OCI-LY1 (cell line): ENCODE measurements around the gene PAX5.

ENCODE experiments used
- H2AFZ ChIP-seq: fragments of 200-600 bp; sonication (generic), shearing (Covaris generic); 2 replicates; pipeline ENCODE4 v1.6.0; 2014; ENCODE audit warnings: antibody characterized with exemption, mild to moderate bottlenecking, low read length
- H3F3A ChIP-seq: fragments of 200-600 bp; sonication (generic), shearing (Covaris generic); 2 replicates; pipeline ENCODE4 v1.6.0; 2014; ENCODE audit warnings: mild to moderate bottlenecking, antibody characterized with exemption, low read length, moderate library complexity; ENCODE audit not compliant: insufficient read depth
- H3K27ac ChIP-seq: fragments of 200-600 bp; sonication (generic); 2 replicates; pipeline ENCODE4 v1.5.1; 2014; ENCODE audit warnings: low read length, mixed run types, mild to moderate bottlenecking, low read depth; ENCODE audit not compliant: poor library complexity, severe bottlenecking
- H3K27me3 ChIP-seq: fragments of 200-600 bp; sonication (generic); 2 replicates; pipeline ENCODE4 v1.6.0; 2014; ENCODE audit warnings: antibody characterized with exemption, mild to moderate bottlenecking, low read length, moderate library complexity; ENCODE audit not compliant: insufficient read depth
- H3K36me3 ChIP-seq: fragments of 200-600 bp; sonication (generic); 2 replicates; pipeline ENCODE4 v1.6.1; 2014; ENCODE audit warnings: mild to moderate bottlenecking, antibody characterized with exemption, low read length, moderate library complexity, mixed read lengths; ENCODE audit not compliant: insufficient read depth
- H3K4me1 ChIP-seq: fragments of 200-600 bp; sonication (generic); 2 replicates; pipeline ENCODE4 v1.5.1; 2014; ENCODE audit warnings: mild to moderate bottlenecking, low read length, moderate library complexity; ENCODE audit not compliant: insufficient read depth, severe bottlenecking
- H3K4me2 ChIP-seq: fragments of 200-600 bp; sonication (generic), shearing (Covaris generic); 2 replicates; pipeline ENCODE4 v1.6.1; 2014; ENCODE audit warnings: low read length
- H3K4me3 ChIP-seq: fragments of 200-600 bp; sonication (generic); 2 replicates; pipeline ENCODE4 v1.5.1; 2014; ENCODE audit warnings: low read length, low read depth, mild to moderate bottlenecking, mixed read lengths; ENCODE audit not compliant: poor library complexity, severe bottlenecking
- H3K79me2 ChIP-seq: fragments of 200-600 bp; shearing (Covaris generic); 2 replicates; pipeline ENCODE4 v1.6.1; 2016; ENCODE audit warnings: mixed run types, low read length, mixed read lengths; ENCODE audit not compliant: insufficient read depth
- H3K9ac ChIP-seq: fragments of 200-600 bp; sonication (generic), shearing (Covaris generic); 2 replicates; pipeline ENCODE4 v1.6.1; 2014; ENCODE audit warnings: mild to moderate bottlenecking, low read length, mixed read lengths
- H3K9me2 ChIP-seq: fragments of 200-600 bp; sonication (generic), shearing (Covaris generic); 2 replicates; pipeline ENCODE4 v1.6.1; 2014; ENCODE audit warnings: low read depth, mild to moderate bottlenecking, low read length, mixed read lengths
- H3K9me3 ChIP-seq: fragments of 200-600 bp; shearing (Covaris generic); 2 replicates; pipeline ENCODE4 v1.6.1; 2014; ENCODE audit warnings: low read length, mixed read lengths
- H4K20me1 ChIP-seq: fragments of 200-600 bp; sonication (generic), shearing (Covaris generic); 2 replicates; pipeline ENCODE4 v1.6.0; 2016; ENCODE audit warnings: mild to moderate bottlenecking, low read length; ENCODE audit not compliant: insufficient read depth
- CTCF ChIP-seq: fragments of 200-600 bp; sonication (generic), shearing (Covaris generic); IDR thresholded peaks from 2 replicates; pipeline ENCODE4 v1.5.1; 2017; ENCODE audit warnings: mild to moderate bottlenecking, antibody characterized with exemption, low read length, moderate library complexity, mixed read lengths
- EZH2 ChIP-seq: fragments of 200-600 bp; sonication (generic), shearing (Covaris generic); IDR thresholded peaks from 2 replicates; pipeline ENCODE4 v1.8.0; 2017; ENCODE audit warnings: borderline replicate concordance, mixed run types, mild to moderate bottlenecking, antibody characterized with exemption, low read length, moderate library complexity, mixed read lengths

The PAX5 gene

GRCh38 chr9:36922548-36922947 is 111.5 kb downstream of the PAX5 start:
- Histone ChIP-seq H3K9me3 (no peaks in the 10 kb centered on the region), H3K79me2 (no peaks in the 10 kb centered on the region), H4K20me1 (no peaks in the 10 kb centered on the region), H3K36me3 (peaks cover 85% of the 10 kb centered on the region), H2AFZ (no peak overlapping the region), H3K4me2 (no peak overlapping the region), H3K9me2 (no peaks in the 10 kb centered on the region), H3K27ac (no peak overlapping the region), H3K27me3 (no peaks in the 10 kb centered on the region), H3K4me1 (no peaks in the 10 kb centered on the region), H3K4me3 (no peak overlapping the region), H3K9ac (no peak overlapping the region), H3F3A (no peaks in the 10 kb centered on the region)
- TF ChIP-seq EZH2 (no peak), CTCF (no peak)

DNA sequence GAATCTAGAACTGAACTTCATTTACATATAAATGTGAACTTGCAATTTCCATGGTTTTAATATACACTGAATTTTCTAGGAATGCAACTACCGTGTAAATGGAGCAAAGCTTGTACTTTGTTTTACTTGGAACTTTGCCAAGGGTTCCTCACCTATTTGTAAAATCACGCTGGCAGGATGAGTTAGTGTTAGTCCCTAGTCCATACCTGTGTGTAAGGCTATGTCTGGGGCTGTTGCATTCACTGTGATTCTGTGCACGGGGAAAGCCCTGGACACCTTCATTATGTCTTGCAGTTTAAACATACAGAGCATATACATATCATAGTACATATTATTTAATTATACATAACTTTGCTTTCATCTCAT is 119.9 kb downstream of the PAX5 start:
- Histone ChIP-seq H3K4me1 (no peaks in the 10 kb centered on the region), H4K20me1 (0 out of 2 replicates have a peak, but pooled peaks cover 3% of the 10 kb centered on the region), H3K27me3 (no peaks in the 10 kb centered on the region), H3K36me3 (peaks cover 50% of the 10 kb centered on the region), H3K4me2 (no peak overlapping the region), H3K9me2 (no peaks in the 10 kb centered on the region), H2AFZ (no peak overlapping the region), H3K9me3 (no peaks in the 10 kb centered on the region), H3K79me2 (no peaks in the 10 kb centered on the region), H3K27ac (no peak overlapping the region), H3K9ac (no peak overlapping the region), H3K4me3 (no peak overlapping the region), H3F3A (no peaks in the 10 kb centered on the region)
- no peak for TF ChIP-seq CTCF
- no peak for TF ChIP-seq EZH2

GRCh38 chr9:36913393-36914211 is 120.5 kb downstream of the PAX5 start:
- no peaks in the 10 kb centered on the region for H3K4me1 ChIP-seq
- H2AFZ ChIP-seq, result no peak overlapping the region
- no peak overlapping the region for H3K9ac ChIP-seq
- peaks cover 47% of the 10 kb centered on the region for H3K36me3 ChIP-seq
- no peak overlapping the region for H3K4me3 ChIP-seq
- H4K20me1 ChIP-seq, result 0 out of 2 replicates have a peak, but pooled peaks cover 3% of the 10 kb centered on the region
- no peak overlapping the region for H3K4me2 ChIP-seq
- TF ChIP-seq CTCF, result peak; percentile 27; the same call in 1 of the 2 replicates
- no peak for TF ChIP-seq EZH2
- no peak overlapping the region for H3K27ac ChIP-seq
- H3K9me3 ChIP-seq, result no peaks in the 10 kb centered on the region
- H3K9me2 ChIP-seq, result no peaks in the 10 kb centered on the region
- no peaks in the 10 kb centered on the region for H3F3A ChIP-seq
- H3K27me3 ChIP-seq, result no peaks in the 10 kb centered on the region
- no peaks in the 10 kb centered on the region for H3K79me2 ChIP-seq
